KMS-11 (cell line): ENCODE results near the gene DNAJC7.

ENCODE experiments used
- H2AFZ ChIP-seq: fragments of 200-600 bp; sonication (generic); 2 replicates; pipeline ENCODE4 v1.6.1; 2016; ENCODE audit warnings: antibody characterized with exemption, mixed run types, low read depth
- H3K27ac ChIP-seq: fragments of 200-600 bp; sonication (generic); 2 replicates; pipeline ENCODE4 v1.6.1; 2016; ENCODE audit warnings: mild to moderate bottlenecking, mixed run types
- H3K27me3 ChIP-seq: fragments of 200-600 bp; sonication (generic); 2 replicates; pipeline ENCODE4 v1.6.1; 2017; ENCODE audit warnings: mild to moderate bottlenecking, low read depth, mixed run types, moderate library complexity; ENCODE audit not compliant: insufficient read depth
- H3K36me3 ChIP-seq: fragments of 200-600 bp; sonication (generic); 2 replicates; pipeline ENCODE4 v1.6.1; 2017; ENCODE audit warnings: mild to moderate bottlenecking, mixed run types; ENCODE audit not compliant: insufficient read depth
- H3K4me1 ChIP-seq: fragments of 200-600 bp; sonication (generic); 2 replicates; pipeline ENCODE4 v1.6.1; 2016; ENCODE audit warnings: mild to moderate bottlenecking, low read depth, mixed run types; ENCODE audit not compliant: poor library complexity, severe bottlenecking
- H3K4me2 ChIP-seq: fragments of 200-600 bp; sonication (generic); 2 replicates; pipeline ENCODE4 v1.7.0; 2016; ENCODE audit warnings: mild to moderate bottlenecking, mixed run types
- H3K4me3 ChIP-seq: fragments of 200-600 bp; sonication (generic); IDR thresholded peaks from 2 replicates; pipeline ENCODE4 v1.6.1; 2017; ENCODE audit warnings: low read depth, low read length, mixed read lengths; ENCODE audit not compliant: insufficient read depth
- H3K79me2 ChIP-seq: fragments of 200-600 bp; sonication (generic); 2 replicates; pipeline ENCODE4 v1.6.1; 2016; ENCODE audit warnings: low read depth, mixed run types; ENCODE audit not compliant: insufficient read depth
- H3K9ac ChIP-seq: fragments of 200-600 bp; sonication (generic); 2 replicates; pipeline ENCODE4 v1.6.1; 2016; ENCODE audit warnings: mild to moderate bottlenecking, mixed run types
- H4K20me1 ChIP-seq: fragments of 200-600 bp; sonication (generic); 2 replicates; pipeline ENCODE4 v1.6.1; 2016; ENCODE audit warnings: mild to moderate bottlenecking, mixed run types; ENCODE audit not compliant: insufficient read depth
- CTCF ChIP-seq: fragments of 200-600 bp; sonication (generic); conservative IDR thresholded peaks from 2 replicates; pipeline ENCODE4 v1.6.1; 2017; ENCODE audit warnings: low read depth, mild to moderate bottlenecking, antibody characterized with exemption, low read length, moderate library complexity, mixed read lengths

The DNAJC7 gene

GRCh38 chr17:41959030-41959335 lies 58.3 kb downstream of the DNAJC7 start:
- no peaks in the 10 kb centered on the region for H3K79me2 ChIP-seq
- no peak overlapping the region for H3K27ac ChIP-seq
- H3K9ac ChIP-seq = no peak overlapping the region
- no peaks in the 10 kb centered on the region for H3K36me3 ChIP-seq
- no peak overlapping the region for H3K4me3 ChIP-seq
- no peaks in the 10 kb centered on the region for H4K20me1 ChIP-seq
- peaks cover 24% of the 10 kb centered on the region for H3K4me1 ChIP-seq
- no peak for TF ChIP-seq CTCF
- H2AFZ ChIP-seq = no peak overlapping the region
- no peak overlapping the region for H3K4me2 ChIP-seq
- no peaks in the 10 kb centered on the region for H3K27me3 ChIP-seq

GRCh38 chr17:41957869-41958439 lies 59.3 kb downstream of the DNAJC7 start:
- Histone ChIP-seq H3K9ac (no peak overlapping the region), H3K4me2 (no peak overlapping the region), H3K36me3 (no peaks in the 10 kb centered on the region), H3K4me3 (no peak overlapping the region), H2AFZ (no peak overlapping the region), H3K27ac (no peak overlapping the region), H3K4me1 (peaks cover 19% of the 10 kb centered on the region), H3K27me3 (no peaks in the 10 kb centered on the region), H4K20me1 (no peaks in the 10 kb centered on the region), H3K79me2 (no peaks in the 10 kb centered on the region)
- no peak for TF ChIP-seq CTCF

GRCh38 chr17:41957031-41957868 lies 60.0 kb downstream of the DNAJC7 start:
- no peaks in the 10 kb centered on the region for H3K36me3 ChIP-seq
- H3K4me1 ChIP-seq = peaks cover 12% of the 10 kb centered on the region
- H4K20me1 ChIP-seq = no peaks in the 10 kb centered on the region
- no peak overlapping the region for H3K27ac ChIP-seq
- no peak overlapping the region for H3K9ac ChIP-seq
- H3K4me2 ChIP-seq = no peak overlapping the region
- H3K4me3 ChIP-seq = no peak overlapping the region
- TF ChIP-seq CTCF = no peak
- no peaks in the 10 kb centered on the region for H3K79me2 ChIP-seq
- no peaks in the 10 kb centered on the region for H3K27me3 ChIP-seq
- H2AFZ ChIP-seq = no peak overlapping the region

GRCh38 chr17:41956522-41956921 lies 60.7 kb downstream of the DNAJC7 start:
- no peak overlapping the region for H3K4me2 ChIP-seq
- no peak overlapping the region for H3K27ac ChIP-seq
- no peak overlapping the region for H3K4me3 ChIP-seq
- no peaks in the 10 kb centered on the region for H3K27me3 ChIP-seq
- no peak overlapping the region for H3K9ac ChIP-seq
- no peaks in the 10 kb centered on the region for H3K36me3 ChIP-seq
- H3K4me1 ChIP-seq = peaks cover 6% of the 10 kb centered on the region
- no peak for TF ChIP-seq CTCF
- H2AFZ ChIP-seq = no peak overlapping the region
- no peaks in the 10 kb centered on the region for H3K79me2 ChIP-seq
- H4K20me1 ChIP-seq = no peaks in the 10 kb centered on the region
